HG03460 (cell line): ENCODE data around the gene TRIM54.
"Not testable (repeated sequence)": the region's sequence is repeated elsewhere in the genome, so short reads cannot be mapped to it uniquely, and the experiment has no call there.

ENCODE experiments used
- ATAC-seq: cut with Tn5 transposase; IDR thresholded peaks from one replicate; pipeline ENCODE4 v1.9.1; 2021; ENCODE audit not compliant: unreplicated experiment

The TRIM54 gene

DNA sequence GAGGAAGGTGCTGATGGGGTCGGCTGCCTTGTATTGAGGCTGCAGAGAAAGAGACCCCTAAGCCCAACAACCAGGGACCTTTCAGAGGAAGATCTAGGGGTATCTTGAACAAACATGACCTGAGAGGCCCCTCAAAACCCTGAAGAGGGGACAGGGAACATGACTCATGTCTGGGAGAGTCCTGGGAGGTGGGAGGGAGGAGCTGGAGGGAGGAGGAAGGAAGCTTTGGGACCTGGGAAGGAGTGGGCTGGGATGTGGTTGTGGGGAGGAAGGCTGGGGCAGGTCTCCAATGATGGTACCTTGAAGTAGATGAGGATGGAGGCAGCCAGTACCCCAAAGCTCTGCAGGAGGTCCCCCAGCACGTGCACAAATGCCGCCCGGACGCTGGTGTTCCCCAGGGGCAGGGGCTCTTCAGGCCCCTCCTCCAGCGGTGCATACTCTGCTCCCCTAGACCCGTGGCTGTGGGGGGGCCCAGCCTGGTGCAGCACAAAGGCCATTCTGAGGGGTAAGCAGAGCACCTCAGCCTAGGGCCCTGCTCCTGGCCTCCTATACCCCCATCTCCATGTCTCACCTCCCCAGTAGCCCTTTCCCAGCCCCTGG, 25.3 kb upstream of the TRIM54 start:
- ATAC-seq, result no peak

DNA sequence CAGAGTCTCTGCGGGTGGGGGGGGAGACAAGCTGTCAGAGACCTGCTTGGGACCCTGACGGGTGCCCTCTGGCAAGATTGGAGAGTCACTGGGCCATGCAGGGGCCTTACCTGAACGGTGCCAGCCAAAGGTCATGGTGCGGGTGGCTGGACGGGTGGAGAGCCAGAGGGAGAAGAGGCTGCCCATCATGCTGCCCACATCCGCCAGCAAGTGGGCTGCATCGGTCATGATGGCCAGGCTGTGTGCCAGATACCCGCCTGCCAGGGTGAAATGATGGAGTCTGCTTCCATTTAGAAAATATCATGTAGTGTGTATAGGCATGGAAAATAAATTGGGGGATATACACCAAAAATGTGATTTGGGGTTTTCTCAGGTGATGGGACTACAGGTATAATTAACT, 24.2 kb upstream of the TRIM54 start:
- no peak for ATAC-seq

- ATAC-seq, result no peak
Observed at GRCh38 chr2:27261241-27261925, 20.8 kb upstream of the TRIM54 start.

- no peak for ATAC-seq
Observed at GRCh38 chr2:27261926-27262298, 20.3 kb upstream of the TRIM54 start.

GRCh38 chr2:27262379-27263286, 19.6 kb upstream of the TRIM54 start, which contains the start of gene SLC30A3:
TSS of gene SLC30A3 (minus strand) at chr2:27263047. CDS start at chr2:27262906, 141 bp downstream.
- ATAC-seq, result no peak

DNA sequence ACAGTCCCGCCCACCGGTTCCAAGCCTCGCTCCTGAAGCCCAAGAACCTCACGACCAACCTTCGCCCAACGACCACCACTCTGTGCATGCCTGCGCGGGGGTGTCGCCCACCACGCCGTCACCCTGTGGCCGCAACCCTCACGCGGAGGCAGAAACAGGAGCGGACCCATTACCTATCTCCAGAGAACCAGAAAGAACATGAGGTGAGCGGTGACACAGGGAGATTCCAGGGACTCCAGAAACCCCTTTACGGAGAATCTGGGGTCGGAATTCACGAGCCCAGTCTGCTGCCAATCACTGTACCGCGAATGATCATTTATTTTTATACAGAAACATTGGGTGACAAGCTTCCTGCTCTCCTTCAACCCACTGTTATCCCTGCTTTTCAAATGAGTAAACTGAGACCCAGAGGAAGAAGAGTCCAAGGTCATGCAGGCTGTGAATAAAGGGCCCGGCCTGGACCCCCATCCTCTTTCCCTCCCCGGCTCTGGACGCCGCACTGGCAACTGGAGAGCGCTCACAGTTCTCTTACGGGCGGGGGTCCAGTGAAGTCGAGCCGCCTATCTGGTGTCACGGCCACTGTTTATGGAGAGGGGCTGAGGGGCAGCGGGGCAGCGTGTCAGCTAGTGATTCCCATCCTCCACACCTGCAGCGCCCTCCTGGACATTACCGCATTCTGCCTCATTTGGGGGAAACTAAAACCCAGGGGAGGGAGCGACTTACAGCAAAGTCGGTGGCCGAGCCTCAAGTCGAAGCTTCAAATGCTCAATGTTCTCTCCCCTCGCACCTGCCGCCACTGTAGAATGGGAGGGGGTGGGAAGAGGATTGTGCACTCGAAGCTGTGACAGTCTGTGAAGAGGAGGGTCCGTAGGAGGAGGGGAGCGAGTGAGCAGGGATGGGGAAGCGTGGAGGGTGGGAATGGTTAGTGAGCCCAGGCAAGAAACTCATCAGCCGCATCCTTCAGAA, 18.7 kb upstream of the TRIM54 start:
- no peak for ATAC-seq

- no peak for ATAC-seq
Observed at GRCh38 chr2:27264253-27264752, 17.9 kb upstream of the TRIM54 start.

DNA sequence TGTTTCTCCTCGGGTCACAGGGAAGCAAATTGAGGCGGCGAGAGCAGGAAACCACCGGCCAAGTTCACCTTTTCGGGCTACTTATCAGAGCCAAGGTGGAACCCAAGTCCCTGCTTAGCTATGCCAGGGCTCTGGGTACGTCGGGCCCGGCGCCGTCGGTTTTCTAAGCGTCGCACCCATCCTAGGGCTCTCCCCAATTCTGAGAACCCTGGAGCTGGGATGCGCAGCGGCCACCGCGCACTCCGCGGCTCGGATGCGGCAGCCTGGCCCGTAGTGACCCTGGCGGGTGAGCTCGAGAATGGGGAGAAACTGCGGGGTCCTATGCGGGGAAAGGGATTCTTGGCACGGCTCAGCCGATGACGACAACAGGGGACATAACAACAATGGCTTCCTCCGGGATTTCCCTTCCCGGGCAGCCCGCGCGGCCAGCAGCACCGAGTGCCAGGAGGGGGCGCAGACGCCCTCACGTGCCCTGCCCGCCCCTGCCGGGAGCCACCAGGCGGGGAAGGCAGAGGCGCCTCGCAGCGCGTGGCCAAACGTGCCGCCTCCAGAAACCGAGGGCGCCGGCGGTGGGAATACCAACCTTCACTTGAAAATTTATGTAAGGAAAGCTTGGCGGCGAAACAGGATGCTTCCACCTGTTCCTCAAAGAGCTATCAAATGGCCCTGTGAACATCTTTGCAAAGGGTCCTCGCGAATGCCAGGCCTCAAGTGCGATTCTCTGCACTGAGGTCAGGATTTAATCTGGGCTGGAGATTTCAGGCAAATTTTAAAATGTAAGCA, 17.3 kb upstream of the TRIM54 start:
- ATAC-seq, result peak; percentile 58

- no peak for ATAC-seq
Observed at GRCh38 chr2:27265536-27265870, 16.7 kb upstream of the TRIM54 start.

DNA sequence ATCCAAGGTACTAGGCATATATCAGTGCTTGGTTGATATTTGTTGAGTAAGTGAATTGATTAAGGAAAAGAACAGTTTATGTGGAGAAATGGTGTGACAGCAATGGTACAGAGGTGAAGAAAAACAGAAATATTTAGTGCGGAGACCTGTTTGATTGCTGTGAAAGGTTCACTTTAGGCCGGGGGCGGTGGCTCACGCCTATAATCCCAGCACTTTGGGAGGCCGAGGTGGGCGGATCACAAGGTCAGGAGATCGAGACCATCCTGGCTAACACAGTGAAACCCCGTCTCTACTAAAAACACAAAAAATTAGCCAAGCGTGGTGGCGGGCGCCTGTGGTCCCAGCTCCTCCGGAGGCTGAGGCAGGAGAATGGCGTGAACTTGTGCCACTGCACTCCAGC, 13.9 kb upstream of the TRIM54 start:
- not testable (repeated sequence) for ATAC-seq

- ATAC-seq, result no peak
Observed at GRCh38 chr2:27270131-27270530, 12.1 kb upstream of the TRIM54 start.

DNA sequence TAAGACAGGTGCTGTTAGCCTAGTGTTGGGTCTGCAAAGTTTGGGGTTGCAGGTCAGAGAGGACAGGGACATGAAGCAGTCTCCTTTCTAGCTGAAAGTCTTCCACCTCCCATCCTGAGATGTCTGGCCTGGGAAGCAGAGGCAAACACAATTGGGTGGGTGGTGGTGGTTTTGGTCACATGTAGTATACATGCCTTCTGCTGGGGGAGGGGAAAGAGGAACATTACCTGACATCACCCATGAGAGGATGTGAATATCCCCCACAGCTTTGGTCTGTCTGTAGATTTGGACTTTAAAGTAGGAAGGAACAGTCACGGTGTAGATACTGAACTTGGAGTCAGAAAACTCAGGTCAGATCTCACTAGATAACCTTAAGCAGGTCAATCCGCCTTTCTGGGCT, 11.6 kb upstream of the TRIM54 start:
- ATAC-seq, result no peak

DNA sequence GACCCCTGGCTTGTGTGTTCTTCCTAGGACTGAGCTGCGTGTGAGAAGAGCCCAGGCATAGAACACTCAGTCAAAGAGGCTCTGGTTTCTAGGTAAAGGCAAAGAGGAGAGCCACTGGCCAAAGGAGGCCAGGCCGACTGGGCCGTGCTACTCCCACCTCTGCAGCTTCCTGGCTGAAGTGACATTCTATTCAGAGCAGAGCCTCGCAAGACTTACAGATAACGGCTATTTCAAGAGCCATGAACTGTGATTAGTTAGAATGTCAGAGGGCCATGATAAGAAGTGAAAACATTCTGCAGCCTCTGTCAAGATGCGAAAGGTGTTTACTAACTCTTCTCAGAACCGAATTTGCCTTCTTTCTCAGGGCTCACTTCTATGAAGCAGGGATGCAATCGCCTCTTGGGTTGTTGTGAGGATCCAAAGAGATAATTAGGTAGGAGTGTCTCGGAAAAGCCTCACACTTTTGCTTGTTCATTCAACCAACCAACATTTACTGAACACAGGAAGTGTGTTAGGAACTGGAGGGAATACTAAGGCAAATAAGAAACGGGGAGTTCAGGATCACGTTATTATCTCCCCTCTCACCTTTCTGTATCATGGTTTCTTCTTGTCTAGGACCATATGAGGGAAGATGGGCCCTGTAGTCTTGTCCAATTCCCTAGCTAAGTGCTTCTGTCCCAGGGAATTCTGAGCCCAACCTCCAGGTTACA, 10.4 kb upstream of the TRIM54 start:
- ATAC-seq, result no peak

DNA sequence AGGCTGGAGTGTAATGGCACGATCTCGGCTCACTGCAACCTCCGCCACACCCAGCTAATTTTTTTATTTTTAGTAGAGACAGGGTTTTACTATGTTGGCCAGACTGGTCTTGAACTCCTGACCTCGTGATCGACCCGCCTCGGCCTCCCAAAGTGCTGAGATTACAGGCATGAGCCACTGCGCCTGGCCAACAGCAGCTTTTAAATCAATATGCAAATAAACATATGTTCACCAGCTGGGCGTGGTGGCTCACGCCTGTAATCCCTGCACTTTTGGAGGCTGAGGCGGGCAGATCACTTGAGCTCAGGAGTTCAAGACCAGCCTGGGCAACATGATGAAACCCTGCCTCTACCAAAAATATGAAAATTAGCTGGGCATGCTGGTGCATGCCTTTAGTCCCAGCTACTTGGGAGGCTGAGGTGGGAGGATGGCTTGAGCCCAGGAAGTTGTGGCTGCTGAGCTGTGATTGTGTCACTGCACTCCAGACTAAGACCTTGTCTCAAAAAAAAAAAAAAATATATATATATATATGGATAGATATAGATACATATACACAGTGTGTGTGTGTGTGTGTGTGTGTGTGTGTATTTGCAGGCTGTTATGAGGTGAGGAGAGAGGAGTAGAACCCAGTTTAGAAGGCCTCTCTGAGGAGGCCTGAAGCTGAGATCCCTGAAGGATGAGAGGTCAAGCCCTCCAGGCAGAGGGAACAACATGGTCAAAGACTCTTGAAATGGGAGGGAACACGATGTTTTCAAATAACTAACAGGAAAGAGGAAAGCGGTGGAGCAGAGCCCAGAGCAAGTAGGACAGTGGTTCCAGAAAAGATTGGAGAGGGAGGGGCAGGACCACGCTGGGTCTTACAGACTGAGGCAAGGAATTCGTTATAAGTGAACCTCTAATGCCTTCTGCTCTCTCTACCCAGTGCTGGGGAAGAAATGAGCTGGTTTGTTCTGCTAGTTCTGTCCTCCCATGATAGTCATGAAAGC, 9.4 kb upstream of the TRIM54 start:
- not testable (repeated sequence) for ATAC-seq

DNA sequence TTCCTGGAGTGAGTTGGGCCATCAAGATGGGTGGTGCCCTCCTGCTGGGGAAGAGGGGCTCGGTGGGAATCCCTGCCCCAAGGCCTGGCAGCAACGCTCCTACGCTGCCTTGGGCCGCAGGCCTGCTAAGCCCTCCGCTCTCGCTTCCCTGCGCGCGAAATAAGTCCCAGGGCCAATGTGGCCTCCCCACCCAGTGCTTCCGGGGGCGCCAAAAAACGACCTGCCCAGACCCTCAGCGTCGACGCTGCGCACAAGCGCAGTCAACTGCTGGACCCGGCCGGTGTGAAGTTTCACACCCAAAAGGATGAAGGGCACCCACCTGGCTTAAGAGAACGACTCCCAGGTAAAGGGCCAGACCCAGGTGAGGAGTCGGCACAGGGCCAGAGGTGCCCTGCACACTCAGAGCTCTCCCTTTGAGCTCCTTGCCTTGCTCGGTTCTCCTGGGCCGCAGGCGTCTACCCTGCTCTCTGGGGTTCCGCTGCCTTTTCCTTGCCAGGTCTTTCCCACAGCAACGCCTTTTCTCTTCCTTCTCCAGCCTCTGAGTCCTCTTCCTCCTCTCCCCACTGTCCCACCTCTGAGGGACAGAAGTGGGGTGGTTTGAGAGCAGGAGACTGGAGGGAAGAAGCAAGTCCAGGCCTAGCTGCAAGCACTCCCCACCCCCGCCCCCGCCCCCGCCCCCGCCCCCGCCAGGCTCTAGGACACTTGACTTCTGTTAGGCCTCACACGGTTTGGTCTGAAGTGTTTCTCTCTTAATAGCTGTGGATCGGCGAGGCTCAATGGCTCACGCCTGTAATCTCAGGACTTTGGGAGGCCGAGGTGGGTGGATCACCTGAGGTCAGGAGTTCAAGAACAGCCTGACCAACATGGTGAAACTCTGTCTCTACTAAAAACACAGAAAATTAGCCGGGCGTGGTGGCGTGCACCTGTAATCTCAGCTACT, 6.7 kb upstream of the TRIM54 start, which contains the start of gene DNAJC5G:
Gene DNAJC5G (plus strand): TSS at position 223 of the 940 bp plus-strand sequence. CDS start 1,296 bp downstream, outside the sequence.
- ATAC-seq, result no peak

DNA sequence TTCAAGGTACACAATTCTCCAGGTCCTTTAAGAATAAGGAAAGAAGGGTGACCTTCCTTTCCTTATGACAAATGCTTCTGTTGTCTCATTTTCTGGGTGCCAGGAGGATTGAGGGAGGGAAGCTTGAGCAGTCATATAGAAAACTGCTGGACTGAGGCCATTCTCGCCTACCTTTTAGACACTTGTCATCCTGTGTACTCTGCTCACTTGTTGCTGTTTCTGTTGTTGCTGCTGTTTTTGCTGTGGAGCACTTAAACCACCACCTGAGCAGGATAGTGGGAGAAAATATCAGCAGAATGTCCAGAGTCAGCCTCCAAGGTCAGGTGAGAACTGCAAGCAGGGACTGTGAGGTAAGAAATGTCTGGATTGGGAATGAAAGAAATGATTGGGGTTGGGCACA, 4.2 kb upstream of the TRIM54 start:
- no peak for ATAC-seq

DNA sequence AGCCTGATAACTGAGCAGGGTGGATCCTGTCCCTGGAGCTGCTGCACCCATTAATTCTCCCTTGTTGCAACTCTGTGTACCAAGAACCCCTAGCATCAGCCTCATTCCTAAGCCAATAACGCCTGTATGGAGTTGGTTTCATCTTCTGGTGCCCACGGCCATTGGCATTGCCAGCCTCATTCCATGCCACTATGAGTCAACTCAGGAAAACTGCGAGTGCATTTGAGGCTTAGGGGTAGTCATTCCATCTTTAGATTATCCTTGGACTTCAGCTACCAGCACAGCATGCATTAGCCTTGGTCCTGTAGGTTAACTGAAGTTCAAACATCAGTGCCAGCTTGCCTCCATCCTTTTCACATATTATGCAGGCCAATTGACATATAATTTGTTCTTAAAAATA, 1.4 kb upstream of the TRIM54 start:
- no peak for ATAC-seq
